Cardiac muscle cell (in vitro differentiated cells and primary cell): ENCODE measurements around the gene PRRC2A. TPM values are rescaled to one million over a fixed set of nuclear protein-coding genes. Genes with fewer than 3 reads are reported as not detected.

ENCODE experiments used
- DNase-seq, 2 donors: peaks; one replicate each; pipeline versions ENCODE4 v3.0.0 to v3.0.0-alpha.2; 2010 to 2017; ENCODE audit warnings: low read depth in 1 of 2, low spot score in 1 of 2
- H3K27ac ChIP-seq: fragments of 200-600 bp; sonication (generic); 2 replicates; pipeline ENCODE4 v1.5.1; 2016
- H3K27me3 ChIP-seq: fragments of 200-600 bp; sonication (generic); 2 replicates; pipeline ENCODE4 v1.6.0; 2016; ENCODE audit warnings: control low read depth
- H3K36me3 ChIP-seq: fragments of 200-600 bp; sonication (generic); 2 replicates; pipeline ENCODE4 v1.5.1; 2016; ENCODE audit warnings: control low read depth
- H3K4me1 ChIP-seq: fragments of 200-600 bp; sonication (generic); 2 replicates; pipeline ENCODE4 v1.8.1; 2017; ENCODE audit warnings: low read depth, mild to moderate bottlenecking, mixed run types
- H3K4me3 ChIP-seq: fragments of 200-600 bp; sonication (generic); 2 replicates; pipeline ENCODE4 v1.5.1; 2016; ENCODE audit warnings: mild to moderate bottlenecking
- H3K9me3 ChIP-seq: fragments of 200-600 bp; sonication (generic); 2 replicates; pipeline ENCODE4 v1.5.1; 2017; ENCODE audit warnings: low read depth, mild to moderate bottlenecking, control low read depth
- CTCF ChIP-seq: IDR thresholded peaks from 2 replicates; pipeline ENCODE4 v1.5.1; 2012; ENCODE audit warnings: low read depth, mild to moderate bottlenecking, low read length
- polyA plus RNA-seq: library from polyadenylated mRNA; unstranded; fragments of >200 nt; fragmentation: Nextera tagmentation; extraction: Ambion mirVana; gene quantifications from 2 replicates; pipeline ENCODE4 v1.2.1, GENCODE V29; 2016
- total RNA-seq: library from RNA; depleted of rRNA; stranded (reverse); fragments of >200 nt; gene quantifications from 2 replicates; pipeline ENCODE4 v1.2.3, GENCODE V29; 2016

PRRC2A gene
- total and polyA plus RNA-seq, 2 experiments from 2014 or later = 70.2 to 208 TPM

GRCh38 chr6:31619805-31620585 is 520 bp upstream of the PRRC2A start:
- Histone ChIP-seq H3K9me3 (no peaks in the 10 kb centered on the region), H3K4me3 (peak overlapping the region; percentile 56), H3K36me3 (peaks cover 21% of the 10 kb centered on the region), H3K27me3 (no peaks in the 10 kb centered on the region), H3K4me1 (peaks cover 4% of the 10 kb centered on the region), H3K27ac (peak overlapping the region; percentile 97)
- TF ChIP-seq CTCF = no peak
- DNase-seq = peak; percentile 99 to 100

GRCh38 chr6:31621320-31621939 is 915 bp downstream of the PRRC2A start:
- DNase-seq = no peak
- peak overlapping the region; percentile 76 for H3K4me3 ChIP-seq
- H3K4me1 ChIP-seq = peaks cover 4% of the 10 kb centered on the region
- H3K27ac ChIP-seq = peak overlapping the region; percentile 97
- peaks cover 36% of the 10 kb centered on the region for H3K36me3 ChIP-seq
- no peak for TF ChIP-seq CTCF
- no peaks in the 10 kb centered on the region for H3K9me3 ChIP-seq
- no peaks in the 10 kb centered on the region for H3K27me3 ChIP-seq

- no peaks in the 10 kb centered on the region for H3K27me3 ChIP-seq
- H3K9me3 ChIP-seq = no peaks in the 10 kb centered on the region
- peaks cover 4% of the 10 kb centered on the region for H3K4me1 ChIP-seq
- peak overlapping the region; percentile 97 for H3K27ac ChIP-seq
- H3K36me3 ChIP-seq = peaks cover 41% of the 10 kb centered on the region
- TF ChIP-seq CTCF = no peak
- H3K4me3 ChIP-seq = peak overlapping the region; percentile 76
- no peak for DNase-seq
These were observed 1.5 kb downstream of the PRRC2A start for GRCh38 chr6:31621991-31622390.

- no peaks in the 10 kb centered on the region for H3K27me3 ChIP-seq
- peaks cover 4% of the 10 kb centered on the region for H3K4me1 ChIP-seq
- no peaks in the 10 kb centered on the region for H3K9me3 ChIP-seq
- TF ChIP-seq CTCF = no peak
- H3K4me3 ChIP-seq = peak overlapping the region; percentile 76
- peaks cover 47% of the 10 kb centered on the region for H3K36me3 ChIP-seq
- no peak for DNase-seq
- H3K27ac ChIP-seq = no peak overlapping the region
These were observed 2.2 kb downstream of the PRRC2A start for GRCh38 chr6:31622684-31623091.

- H3K4me3 ChIP-seq = no peak overlapping the region
- H3K4me1 ChIP-seq = peaks cover 4% of the 10 kb centered on the region
- H3K27ac ChIP-seq = no peak overlapping the region
- no peak for DNase-seq
- no peaks in the 10 kb centered on the region for H3K9me3 ChIP-seq
- H3K36me3 ChIP-seq = peaks cover 61% of the 10 kb centered on the region
- no peak for TF ChIP-seq CTCF
- no peaks in the 10 kb centered on the region for H3K27me3 ChIP-seq
These were observed 3.6 kb downstream of the PRRC2A start for GRCh38 chr6:31624070-31624469.
